Measurements from ENCODE around the gene STK32A.

Gene STK32A

DNA sequence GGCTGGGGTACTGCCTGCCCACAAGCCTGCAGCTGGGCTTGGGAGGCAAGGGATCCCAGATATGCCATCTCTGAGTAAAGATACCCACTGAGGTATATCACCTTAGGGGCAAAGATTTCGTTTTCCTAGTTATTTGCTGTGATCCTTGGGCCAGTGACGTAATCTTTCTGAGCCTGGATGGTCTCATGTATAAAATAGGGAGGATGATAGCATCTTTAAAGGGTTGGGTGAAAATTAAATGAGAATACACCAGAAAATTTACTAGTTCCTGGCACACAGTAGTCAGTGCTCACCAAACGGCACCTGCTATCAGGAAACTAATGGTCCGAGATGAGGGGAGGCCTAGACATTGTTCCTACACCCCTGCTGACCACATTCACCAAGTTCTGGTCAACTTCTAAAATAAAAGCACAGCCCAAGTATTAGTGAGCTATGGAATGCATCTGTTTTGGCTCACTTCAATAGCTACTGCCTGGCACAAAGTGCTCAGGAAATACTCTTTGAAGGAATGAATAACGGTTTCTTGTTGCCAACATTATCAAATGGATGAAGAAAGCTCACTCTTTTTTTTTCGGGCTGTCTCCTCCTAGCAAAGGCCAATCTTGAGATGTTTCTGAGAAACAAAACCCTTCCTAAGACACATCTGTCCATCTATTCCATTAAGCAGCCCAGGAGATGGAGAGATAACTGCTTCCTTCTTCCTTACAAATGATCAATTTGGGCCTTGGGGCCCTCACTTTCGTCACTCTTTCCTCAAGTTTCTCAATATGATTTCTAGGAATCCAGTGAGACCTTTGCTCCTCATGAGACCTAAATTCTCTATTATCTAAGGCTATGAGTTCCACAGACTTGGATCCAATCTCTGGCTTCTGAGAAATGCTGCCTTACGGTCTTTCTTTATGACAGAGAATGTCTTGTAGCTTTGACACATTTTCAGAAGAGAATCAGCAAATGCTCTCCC is 176.8 kb downstream of the STK32A start:
- TF ChIP-seq, protein P1, sequence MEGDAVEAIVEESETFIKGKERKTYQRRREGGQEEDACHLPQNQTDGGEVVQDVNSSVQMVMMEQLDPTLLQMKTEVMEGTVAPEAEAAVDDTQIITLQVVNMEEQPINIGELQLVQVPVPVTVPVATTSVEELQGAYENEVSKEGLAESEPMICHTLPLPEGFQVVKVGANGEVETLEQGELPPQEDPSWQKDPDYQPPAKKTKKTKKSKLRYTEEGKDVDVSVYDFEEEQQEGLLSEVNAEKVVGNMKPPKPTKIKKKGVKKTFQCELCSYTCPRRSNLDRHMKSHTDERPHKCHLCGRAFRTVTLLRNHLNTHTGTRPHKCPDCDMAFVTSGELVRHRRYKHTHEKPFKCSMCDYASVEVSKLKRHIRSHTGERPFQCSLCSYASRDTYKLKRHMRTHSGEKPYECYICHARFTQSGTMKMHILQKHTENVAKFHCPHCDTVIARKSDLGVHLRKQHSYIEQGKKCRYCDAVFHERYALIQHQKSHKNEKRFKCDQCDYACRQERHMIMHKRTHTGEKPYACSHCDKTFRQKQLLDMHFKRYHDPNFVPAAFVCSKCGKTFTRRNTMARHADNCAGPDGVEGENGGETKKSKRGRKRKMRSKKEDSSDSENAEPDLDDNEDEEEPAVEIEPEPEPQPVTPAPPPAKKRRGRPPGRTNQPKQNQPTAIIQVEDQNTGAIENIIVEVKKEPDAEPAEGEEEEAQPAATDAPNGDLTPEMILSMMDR (conservative IDR thresholded peaks at IDR 0.05): no peak
- H3K27ac ChIP-seq: peak overlapping the region; percentile 56

DNA sequence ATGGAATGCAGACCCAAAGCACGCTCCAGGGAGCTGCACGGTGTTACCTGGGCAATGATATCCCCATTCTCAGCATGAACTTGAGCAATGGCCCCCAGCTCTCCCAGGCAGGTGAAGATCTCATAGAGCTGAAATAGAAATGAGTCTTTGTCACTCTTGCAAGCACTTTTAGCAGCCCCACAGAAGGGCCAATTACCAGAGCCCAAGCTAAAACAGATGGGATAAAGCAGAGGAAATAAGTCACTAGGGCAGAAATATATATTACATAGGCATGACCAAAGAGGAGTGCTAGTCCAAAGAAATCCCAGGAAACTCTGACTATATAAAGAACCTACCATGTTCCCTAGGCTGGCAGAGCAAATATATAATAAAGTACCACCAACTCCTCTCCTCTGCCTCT is 177.7 kb downstream of the STK32A start:
- H3K27ac ChIP-seq: no peak overlapping the region

DNA sequence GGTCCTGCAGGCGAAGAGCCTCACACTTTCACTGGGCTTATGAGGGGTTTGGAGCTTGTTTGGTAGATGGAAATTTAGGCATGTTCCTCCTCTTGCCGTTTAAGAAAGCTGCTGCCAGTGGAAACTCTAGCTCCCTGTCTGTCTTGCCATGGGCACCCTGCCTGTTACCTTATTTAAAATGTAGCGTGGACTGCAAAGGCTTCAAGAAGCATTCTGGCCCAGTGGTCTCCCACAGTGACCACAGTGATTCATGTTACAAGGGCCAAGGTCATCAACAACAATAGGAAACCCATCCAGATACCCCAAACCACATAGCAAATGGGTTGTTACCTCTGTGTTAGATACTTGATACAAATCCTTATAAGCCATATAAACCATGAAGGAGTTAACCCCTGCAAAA is 178.4 kb downstream of the STK32A start:
- TF ChIP-seq, protein P1 (conservative IDR thresholded peaks at IDR 0.05): no peak
- H3K27ac ChIP-seq: no peak overlapping the region

More for the DNA sequence above, 177.7 kb downstream of the STK32A start:
- TF ChIP-seq, protein P1 (conservative IDR thresholded peaks at IDR 0.05): no peak

DNA sequence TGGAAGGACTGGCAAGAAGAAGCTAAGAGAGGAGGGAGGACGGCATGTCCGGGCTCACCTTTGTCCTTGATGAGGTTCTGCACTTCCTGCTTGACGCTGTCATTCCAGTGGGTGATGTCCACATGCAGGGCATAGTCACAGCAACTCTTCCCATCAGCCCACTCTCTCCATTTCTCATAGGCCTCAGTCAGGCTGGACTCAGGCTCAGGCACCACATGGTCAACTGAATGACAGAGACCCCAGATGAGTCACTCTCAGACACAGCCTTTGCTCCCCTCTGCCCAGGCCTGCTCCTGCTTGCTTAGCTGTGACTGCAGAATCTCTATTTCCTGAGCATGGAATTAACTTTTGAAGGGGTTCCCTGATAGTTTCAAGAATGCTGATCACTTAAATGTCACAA is 180.8 kb downstream of the STK32A start:
- no peak overlapping the region for H3K27ac ChIP-seq
- TF ChIP-seq, protein P1 (conservative IDR thresholded peaks at IDR 0.05): no peak

DNA sequence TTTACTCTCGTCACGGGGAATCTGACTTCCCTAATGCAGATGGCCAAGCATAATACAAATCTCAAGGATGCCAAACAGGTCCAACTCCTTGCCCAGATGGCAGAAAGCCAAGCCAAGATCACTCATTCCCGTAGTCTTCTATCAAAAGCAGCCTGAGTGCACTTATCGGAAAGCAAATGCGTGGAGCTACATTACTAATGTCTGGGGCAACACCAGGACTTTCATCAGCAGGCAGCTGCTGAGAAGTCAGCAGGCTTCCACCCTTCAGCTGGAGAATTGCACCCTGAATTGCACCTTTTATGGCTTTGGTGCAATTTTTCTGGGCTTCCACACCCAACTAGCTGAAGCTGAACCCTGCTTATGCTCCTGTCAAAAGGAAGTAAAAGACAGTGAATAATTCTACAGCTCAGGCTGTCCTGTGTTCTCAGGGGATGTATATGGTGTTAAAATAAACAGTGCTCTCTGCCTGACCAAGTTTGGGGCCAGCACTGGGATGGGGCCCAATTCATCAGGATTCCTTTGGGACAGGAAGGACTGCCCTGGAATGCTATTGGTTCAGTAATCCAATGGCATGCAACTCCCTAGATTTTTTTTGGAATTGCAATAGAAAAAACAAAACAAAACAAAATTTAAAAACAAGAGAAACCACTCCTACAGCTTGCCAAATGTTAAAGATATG is 182.4 kb downstream of the STK32A start:
- TF ChIP-seq, protein P1 (conservative IDR thresholded peaks at IDR 0.05): no peak

DNA sequence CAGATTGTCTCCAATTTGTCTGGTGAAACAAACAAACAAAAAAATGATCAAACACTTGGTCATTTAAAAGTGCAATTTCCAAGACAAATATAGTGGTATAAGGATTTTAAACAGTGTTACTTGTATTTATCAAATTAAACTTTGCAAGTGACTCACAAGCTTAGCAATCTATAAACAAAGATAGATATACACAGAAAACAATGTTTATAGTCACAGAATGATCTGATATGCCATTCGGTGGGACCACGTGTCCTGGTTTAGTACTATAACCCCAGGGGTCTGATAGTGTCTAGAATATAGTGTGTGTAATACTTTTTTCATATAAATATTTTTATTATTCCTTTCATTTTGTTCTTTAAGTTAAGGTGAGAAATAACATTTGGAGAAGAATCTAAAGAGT is 183.8 kb downstream of the STK32A start:
- TF ChIP-seq, protein P1 (conservative IDR thresholded peaks at IDR 0.05): no peak
- H3K27ac ChIP-seq: no peak overlapping the region

More for the DNA sequence above, 182.4 kb downstream of the STK32A start:
- peak overlapping the region; percentile 66 for H3K27ac ChIP-seq

DNA sequence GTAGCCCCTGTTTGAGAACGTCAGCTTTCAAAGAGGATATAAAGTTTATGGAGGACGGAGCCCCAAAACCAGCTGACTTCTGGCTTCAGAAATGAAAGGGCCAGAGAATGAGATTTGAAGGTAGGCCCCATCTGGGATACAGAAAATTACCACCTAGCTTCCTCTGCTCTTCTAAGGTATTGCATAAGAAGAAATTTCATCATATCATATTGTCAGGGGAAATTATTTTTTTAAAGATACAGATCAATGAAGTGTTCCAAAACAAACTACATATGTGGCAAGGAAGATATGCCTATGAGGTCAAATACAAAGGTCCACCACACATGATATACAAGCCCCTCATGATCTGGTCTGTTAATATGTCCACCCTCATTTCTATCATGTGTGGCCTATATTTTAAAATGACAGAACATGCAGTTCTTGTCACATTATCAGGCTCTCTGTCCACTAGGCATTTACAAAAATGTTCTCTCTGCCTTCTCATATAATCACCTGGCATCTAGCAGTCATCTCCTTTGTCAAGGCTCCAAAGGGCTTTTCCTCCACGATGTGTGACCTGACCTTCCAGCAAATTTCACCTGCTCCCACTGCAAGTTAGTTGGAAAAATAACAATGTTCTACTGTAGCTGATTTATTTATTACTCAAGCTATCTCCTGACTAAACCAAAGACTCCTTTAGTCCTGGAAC is 192.0 kb downstream of the STK32A start:
- no peak overlapping the region for H3K27ac ChIP-seq
- TF ChIP-seq, protein P1 (conservative IDR thresholded peaks at IDR 0.05): no peak
